ENCODE data around the gene EPSTI1. TPM values are rescaled to one million over a fixed set of nuclear protein-coding genes. Genes with fewer than 3 reads are reported as not detected.

The EPSTI1 gene
- total and polyA plus RNA-seq, 10 of the 15 experiments (the other 5 are each of a cell fraction or from before 2014, with no cell fraction given) = 4.7 to 32.0 (median 24.2) TPM

- no peak for ATAC-seq
These were observed 47.9 kb upstream of the EPSTI1 start for GRCh38 chr13:43039966-43040365.

More at GRCh38 chr13:43039966-43040365, 47.9 kb upstream of the EPSTI1 start:
- ChIA-PET RAD21 (ENCODE audit: unreplicated experiment) (no interaction called here), SMC1A (ENCODE audit: uncharacterized antibody, unreplicated experiment) (interaction anchor here (0.7 to 2.1 kb wide), 6 partner anchors 10 to 79 kb away, joined by 3 to 8 read pairs (median 4); partner anchors contain the start of gene EPSTI1), CTCF (interaction anchor here (1.7 kb wide), 1 partner anchor 14 kb away, joined by 5 read pairs; no protein-coding TSS in a partner anchor), POLR2A (no interaction called here)
- Histone ChIP-seq H3K27me3 (replicated peaks in 1 of 2; ENCODE audit: control insufficient read depth in 2 of 2, insufficient read depth in 2 of 2, low read length in 1 of 2) (no peaks in the 10 kb centered on the region), H3K4me2 (ENCODE audit: control insufficient read depth, insufficient read depth) (no peak overlapping the region), H3K79me2 (ENCODE audit: control insufficient read depth, insufficient read depth, low read length) (peaks cover 27% of the 10 kb centered on the region), H2AFZ (ENCODE audit: control insufficient read depth, low read depth, low read length) (no peak overlapping the region), H3K36me3 (ENCODE audit: control insufficient read depth in 2 of 2, insufficient read depth in 2 of 2, low read length in 1 of 2) (peaks cover 0 to 7% of the 10 kb centered on the region in 2 experiments; a peak in 2 of 4 replicates), H3K4me3 (no peak overlapping the region), H4K20me1 (ENCODE audit: control insufficient read depth, insufficient read depth) (no peaks in the 10 kb centered on the region), H3K4me1 (ENCODE audit: control insufficient read depth, insufficient read depth, low read length) (peaks cover 40% of the 10 kb centered on the region), H3K9me3 (replicated peaks; ENCODE audit: control insufficient read depth, insufficient read depth, low read length) (no peaks in the 10 kb centered on the region), H3K9ac (ENCODE audit: control insufficient read depth, insufficient read depth, low read length) (no peak overlapping the region), H3K27ac (ENCODE audit: control insufficient read depth, insufficient read depth) (no peak overlapping the region)
- 98% methylated on average over 2 of the region's 2 CpGs for WGBS (ENCODE audit: insufficient coverage, insufficient replicate concordance, low lambda C conversion rate, missing lambda C conversion rate)
- in situ Hi-C loops (cut with MboI) = no loop called here
- FAIRE-seq = no peak
- DNase-seq (ENCODE audit: low read depth, low spot score) = no peak
- intact Hi-C loops (cut with micrococcal nuclease; ENCODE audit: unreplicated experiment) = loop anchor here (10.0 kb wide), 1 partner anchor 765 kb away; the partner anchor contains the start of gene AKAP11
- TF ChIP-seq ZNF592 (IDR thresholded peaks at IDR 0.05) = no peak
- TF ChIP-seq SREBF1 (IDR thresholded peaks at IDR 0.05; ENCODE audit: low read length) = no peak
- TF ChIP-seq SP1 (IDR thresholded peaks at IDR 0.05; ENCODE audit: low read depth, low read length) = no peak
- BruUV-seq (replicated peaks) = no TSS peak

Measured in GM12878 (cell line).